Measurements from ENCODE around the gene EZR. TPM values are rescaled to one million over a fixed set of nuclear protein-coding genes. Genes with fewer than 3 reads are reported as not detected.

Gene EZR
- total and polyA plus RNA-seq, 7 donors: 19.1 to 61.7 (median 30.9) TPM

- no peaks in the 10 kb centered on the region for H3K27me3 ChIP-seq (ENCODE audit: insufficient read depth in 3 of 3, low read length in 2 of 3)
- H3K4me3 ChIP-seq: no peak overlapping the region
- TF ChIP-seq, protein P1, sequence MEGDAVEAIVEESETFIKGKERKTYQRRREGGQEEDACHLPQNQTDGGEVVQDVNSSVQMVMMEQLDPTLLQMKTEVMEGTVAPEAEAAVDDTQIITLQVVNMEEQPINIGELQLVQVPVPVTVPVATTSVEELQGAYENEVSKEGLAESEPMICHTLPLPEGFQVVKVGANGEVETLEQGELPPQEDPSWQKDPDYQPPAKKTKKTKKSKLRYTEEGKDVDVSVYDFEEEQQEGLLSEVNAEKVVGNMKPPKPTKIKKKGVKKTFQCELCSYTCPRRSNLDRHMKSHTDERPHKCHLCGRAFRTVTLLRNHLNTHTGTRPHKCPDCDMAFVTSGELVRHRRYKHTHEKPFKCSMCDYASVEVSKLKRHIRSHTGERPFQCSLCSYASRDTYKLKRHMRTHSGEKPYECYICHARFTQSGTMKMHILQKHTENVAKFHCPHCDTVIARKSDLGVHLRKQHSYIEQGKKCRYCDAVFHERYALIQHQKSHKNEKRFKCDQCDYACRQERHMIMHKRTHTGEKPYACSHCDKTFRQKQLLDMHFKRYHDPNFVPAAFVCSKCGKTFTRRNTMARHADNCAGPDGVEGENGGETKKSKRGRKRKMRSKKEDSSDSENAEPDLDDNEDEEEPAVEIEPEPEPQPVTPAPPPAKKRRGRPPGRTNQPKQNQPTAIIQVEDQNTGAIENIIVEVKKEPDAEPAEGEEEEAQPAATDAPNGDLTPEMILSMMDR (IDR thresholded peaks at IDR 0.05): peak; percentile 37
- intact Hi-C loops (cut with DNase I): no loop called here
- ATAC-seq (peak in 1 of 4 donors; percentile 4), DNase-seq (no peak)
- H3K27ac ChIP-seq: no peak overlapping the region
- peaks cover 0 to 34% of the 10 kb centered on the region in 2 donors for H3K36me3 ChIP-seq (ENCODE audit: insufficient read depth in 1 of 2, low read depth in 1 of 2)
- WGBS, 3 donors: 64 to 70% (median 66%) methylated on average over 13 of the region's 13 CpGs
- no peaks in the 10 kb centered on the region for H3K4me1 ChIP-seq
- no peaks in the 10 kb centered on the region for H3K9me3 ChIP-seq
Observed at GRCh38 chr6:158718461-158719046, 100.6 kb downstream of the EZR start.

GRCh38 chr6:158717341-158718330 is 101.5 kb downstream of the EZR start:
- TF ChIP-seq, protein P1 (IDR thresholded peaks at IDR 0.05): no peak
- ATAC-seq: no peak
- no peak for DNase-seq
- Histone ChIP-seq H3K27me3 (ENCODE audit: insufficient read depth in 3 of 3, low read length in 2 of 3) (no peaks in the 10 kb centered on the region), H3K27ac (no peak overlapping the region), H3K4me1 (no peaks in the 10 kb centered on the region), H3K9me3 (no peaks in the 10 kb centered on the region), H3K36me3 (ENCODE audit: insufficient read depth in 1 of 2, low read depth in 1 of 2) (peaks cover 0 to 40% of the 10 kb centered on the region in 2 donors), H3K4me3 (no peak overlapping the region)
- 85 to 93% (median 89%) methylated on average over 16 of the region's 16 CpGs for WGBS, 3 donors
- intact Hi-C loops (cut with DNase I): no loop called here

Other genes with a start within 250 kb of the EZR start
- 100 to 1,000 TPM; 112 to 146 (median 135) TPM for gene DYNLT1, start 174.6 kb downstream of the EZR start, total RNA-seq
- gene DYNLT1, start 174.6 kb downstream of the EZR start, polyA plus RNA-seq: 100 to 1,000 TPM; 150 to 202 (median 177) TPM
- 10 to 100 TPM in 2 of 4 donors, 1 to 10 TPM in 2; 1.9 to 17.3 (median 11.0) TPM for gene SYTL3, start 169.3 kb downstream of the EZR start, total RNA-seq
- gene SYTL3, start 169.3 kb downstream of the EZR start, polyA plus RNA-seq: 1 to 10 TPM; 1.7 to 4.1 (median 2.2) TPM
- 1 to 10 TPM; 2.7 to 5.2 (median 4.0) TPM for gene RSPH3, start 180.8 kb upstream of the EZR start, total RNA-seq
- 1 to 10 TPM; 1.4 to 2.9 (median 2.7) TPM for gene RSPH3, start 180.8 kb upstream of the EZR start, polyA plus RNA-seq
- gene TAGAP, start 225.6 kb upstream of the EZR start, total RNA-seq: 1 to 10 TPM in 1 of 4 donors, under 1 TPM in 3; 0.42 to 1.2 (median 0.65) TPM
- under 1 TPM; 0.06 to 0.13 (median 0.10) TPM for gene TAGAP, start 225.6 kb upstream of the EZR start, polyA plus RNA-seq

Data from psoas muscle (tissue), 8 donors.